HFFc6 (cell line): ENCODE measurements around the gene MAD1L1. TPM values are rescaled to one million over a fixed set of nuclear protein-coding genes. Genes with fewer than 3 reads are reported as not detected.

ENCODE experiments used
- DNase-seq: peaks from one replicate; pipeline ENCODE4 v3.0.0-alpha.2; 2018
- H3K27ac Mint-ChIP-seq: 2 replicates; pipeline ENCODE4 v1.8.0; 2020; ENCODE audit warnings: mild to moderate bottlenecking, mixed read lengths
- H3K27me3 Mint-ChIP-seq: 2 replicates; pipeline ENCODE4 v1.8.0; 2021; ENCODE audit warnings: mild to moderate bottlenecking, moderate library complexity, mixed read lengths; ENCODE audit not compliant: insufficient read depth
- H3K36me3 Mint-ChIP-seq: 2 replicates; pipeline ENCODE4 v1.8.0; 2021; ENCODE audit warnings: low read depth, mixed read lengths
- H3K4me1 Mint-ChIP-seq: 2 replicates; pipeline ENCODE4 v1.8.0; 2020; ENCODE audit warnings: low read depth, mixed read lengths
- H3K4me3 Mint-ChIP-seq: 2 replicates; pipeline ENCODE4 v1.8.0; 2020; ENCODE audit warnings: mild to moderate bottlenecking, moderate library complexity, mixed read lengths
- H3K9me3 Mint-ChIP-seq: 2 replicates; pipeline ENCODE4 v1.8.0; 2020; ENCODE audit warnings: mild to moderate bottlenecking, mixed read lengths
- CTCF ChIP-seq: fragments of 200-600 bp; sonication (generic); IDR thresholded peaks from 2 replicates; pipeline ENCODE4 v1.5.0; 2021; ENCODE audit warnings: antibody characterized with exemption, mild to moderate bottlenecking
- total RNA-seq, 6 experiments: library from RNA; stranded (reverse); fragmentation: NEBNext Ultra II Directional; extraction: Animal tissue kit (Norgen Biotek cat#: 25700); gene quantifications; 2 replicates in 1 of 6; 3 replicates in 5 of 6; pipeline ENCODE4 v1.2.3, GENCODE V29; 2021

MAD1L1 gene
- total RNA-seq, 6 experiments from 2014 or later = 34.6 to 44.8 (median 40.2) TPM

GRCh38 chr7:2126621-2127020 lies 106.1 kb downstream of the MAD1L1 start:
- no peaks in the 10 kb centered on the region for H3K4me1 Mint-ChIP-seq
- H3K27ac Mint-ChIP-seq = no peak overlapping the region
- no peak for DNase-seq
- H3K9me3 Mint-ChIP-seq = no peaks in the 10 kb centered on the region
- TF ChIP-seq CTCF = no peak
- no peaks in the 10 kb centered on the region for H3K36me3 Mint-ChIP-seq
- no peaks in the 10 kb centered on the region; the same call in 1 of the 2 replicates for H3K27me3 Mint-ChIP-seq
- no peak overlapping the region for H3K4me3 Mint-ChIP-seq

- H3K4me3 Mint-ChIP-seq = no peak overlapping the region
- H3K9me3 Mint-ChIP-seq = no peaks in the 10 kb centered on the region
- H3K27me3 Mint-ChIP-seq = no peaks in the 10 kb centered on the region; the same call in 1 of the 2 replicates
- H3K27ac Mint-ChIP-seq = no peak overlapping the region
- H3K36me3 Mint-ChIP-seq = no peaks in the 10 kb centered on the region
- H3K4me1 Mint-ChIP-seq = no peaks in the 10 kb centered on the region
- no peak for TF ChIP-seq CTCF
- no peak for DNase-seq
Observed at GRCh38 chr7:2125931-2126330, 106.8 kb downstream of the MAD1L1 start.

GRCh38 chr7:2124604-2125345 lies 108.0 kb downstream of the MAD1L1 start:
- H3K36me3 Mint-ChIP-seq = no peaks in the 10 kb centered on the region
- no peaks in the 10 kb centered on the region for H3K4me1 Mint-ChIP-seq
- H3K27me3 Mint-ChIP-seq = no peaks in the 10 kb centered on the region
- DNase-seq = no peak
- TF ChIP-seq CTCF = no peak
- H3K4me3 Mint-ChIP-seq = no peak overlapping the region
- no peak overlapping the region for H3K27ac Mint-ChIP-seq
- H3K9me3 Mint-ChIP-seq = no peaks in the 10 kb centered on the region

- Mint-ChIP-seq H3K4me1 (no peaks in the 10 kb centered on the region), H3K36me3 (no peaks in the 10 kb centered on the region), H3K27ac (no peak overlapping the region), H3K27me3 (no peaks in the 10 kb centered on the region), H3K9me3 (no peaks in the 10 kb centered on the region), H3K4me3 (no peak overlapping the region)
- no peak for TF ChIP-seq CTCF
- DNase-seq = no peak
Observed at GRCh38 chr7:2123916-2124315, 108.8 kb downstream of the MAD1L1 start.

GRCh38 chr7:2123360-2123759 lies 109.4 kb downstream of the MAD1L1 start:
- no peak for DNase-seq
- no peaks in the 10 kb centered on the region for H3K27me3 Mint-ChIP-seq
- H3K4me3 Mint-ChIP-seq = no peak overlapping the region
- H3K9me3 Mint-ChIP-seq = no peaks in the 10 kb centered on the region
- TF ChIP-seq CTCF = no peak
- H3K27ac Mint-ChIP-seq = no peak overlapping the region
- H3K36me3 Mint-ChIP-seq = no peaks in the 10 kb centered on the region
- no peaks in the 10 kb centered on the region for H3K4me1 Mint-ChIP-seq
